Bronchial smooth muscle cell (primary cell): ENCODE measurements around the gene MYO1C. TPM values are rescaled to one million over a fixed set of nuclear protein-coding genes. Genes with fewer than 3 reads are reported as not detected.

Source experiments
- total RNA-seq: library from RNA; depleted of rRNA; stranded (reverse); fragments of >200 nt; gene quantifications from 2 replicates; pipeline ENCODE4 v1.2.1, GENCODE V29; 2014

Gene MYO1C, protein sequence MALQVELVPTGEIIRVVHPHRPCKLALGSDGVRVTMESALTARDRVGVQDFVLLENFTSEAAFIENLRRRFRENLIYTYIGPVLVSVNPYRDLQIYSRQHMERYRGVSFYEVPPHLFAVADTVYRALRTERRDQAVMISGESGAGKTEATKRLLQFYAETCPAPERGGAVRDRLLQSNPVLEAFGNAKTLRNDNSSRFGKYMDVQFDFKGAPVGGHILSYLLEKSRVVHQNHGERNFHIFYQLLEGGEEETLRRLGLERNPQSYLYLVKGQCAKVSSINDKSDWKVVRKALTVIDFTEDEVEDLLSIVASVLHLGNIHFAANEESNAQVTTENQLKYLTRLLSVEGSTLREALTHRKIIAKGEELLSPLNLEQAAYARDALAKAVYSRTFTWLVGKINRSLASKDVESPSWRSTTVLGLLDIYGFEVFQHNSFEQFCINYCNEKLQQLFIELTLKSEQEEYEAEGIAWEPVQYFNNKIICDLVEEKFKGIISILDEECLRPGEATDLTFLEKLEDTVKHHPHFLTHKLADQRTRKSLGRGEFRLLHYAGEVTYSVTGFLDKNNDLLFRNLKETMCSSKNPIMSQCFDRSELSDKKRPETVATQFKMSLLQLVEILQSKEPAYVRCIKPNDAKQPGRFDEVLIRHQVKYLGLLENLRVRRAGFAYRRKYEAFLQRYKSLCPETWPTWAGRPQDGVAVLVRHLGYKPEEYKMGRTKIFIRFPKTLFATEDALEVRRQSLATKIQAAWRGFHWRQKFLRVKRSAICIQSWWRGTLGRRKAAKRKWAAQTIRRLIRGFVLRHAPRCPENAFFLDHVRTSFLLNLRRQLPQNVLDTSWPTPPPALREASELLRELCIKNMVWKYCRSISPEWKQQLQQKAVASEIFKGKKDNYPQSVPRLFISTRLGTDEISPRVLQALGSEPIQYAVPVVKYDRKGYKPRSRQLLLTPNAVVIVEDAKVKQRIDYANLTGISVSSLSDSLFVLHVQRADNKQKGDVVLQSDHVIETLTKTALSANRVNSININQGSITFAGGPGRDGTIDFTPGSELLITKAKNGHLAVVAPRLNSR
- total RNA-seq: 115 and 135 TPM in 2 replicates

DNA sequence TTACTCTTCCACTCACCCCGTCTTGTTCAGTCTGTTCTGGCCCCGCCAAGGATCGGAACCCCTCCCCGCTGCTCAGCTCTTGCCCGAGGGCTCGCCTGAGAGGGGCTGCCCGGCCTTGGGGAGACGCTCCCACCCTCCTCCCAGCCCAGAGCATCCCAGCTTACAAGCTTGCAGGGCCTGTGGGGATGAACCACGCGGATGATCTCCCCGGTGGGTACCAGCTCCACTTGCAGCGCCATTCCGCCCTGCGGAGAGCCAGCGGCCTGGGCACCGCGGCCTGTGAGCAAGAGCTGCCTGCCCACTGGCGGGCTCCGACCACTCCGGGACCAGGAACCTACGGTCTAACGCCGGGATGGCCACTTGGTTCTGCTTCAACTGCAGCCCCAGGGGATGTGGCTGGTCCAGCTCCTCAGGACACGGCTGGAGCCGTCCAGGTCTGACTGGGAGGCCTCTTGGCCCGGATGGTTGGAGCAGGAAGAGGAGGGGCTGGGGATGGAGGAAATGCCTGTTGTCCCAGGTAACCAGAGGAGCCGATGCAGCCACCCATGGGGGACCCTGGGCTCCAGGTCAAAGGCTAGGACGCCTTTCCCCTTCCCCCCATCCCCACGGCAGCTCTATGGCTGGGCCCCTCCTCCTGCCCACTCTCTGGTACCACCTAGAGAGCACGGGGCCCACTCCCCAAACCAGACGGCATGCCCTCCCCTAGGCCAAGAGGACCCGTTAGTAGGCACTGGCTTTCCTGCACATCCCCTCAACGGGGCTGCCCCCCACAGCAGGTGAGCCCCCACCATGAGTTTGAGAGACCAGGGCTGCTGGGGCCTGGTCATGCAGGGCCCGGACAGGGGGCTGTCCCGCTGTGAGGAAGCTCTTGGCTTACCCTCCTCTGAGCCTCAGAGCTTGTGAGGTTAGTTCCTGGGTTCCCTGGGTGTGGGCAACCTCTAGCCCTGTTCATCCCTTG, at the start of gene MYO1C:
TSS of gene MYO1C (minus strand) at position 438 of the 958 bp plus-strand sequence. CDS start at position 239, 199 bp downstream.

GRCh38 chr17:1516388-1517161, 24.1 kb upstream of the MYO1C start, which contains the start of gene INPP5K:
Gene INPP5K, minus strand, starts transcription at chr17:1516612. Its CDS starts 113 bp downstream, at chr17:1516499.

DNA sequence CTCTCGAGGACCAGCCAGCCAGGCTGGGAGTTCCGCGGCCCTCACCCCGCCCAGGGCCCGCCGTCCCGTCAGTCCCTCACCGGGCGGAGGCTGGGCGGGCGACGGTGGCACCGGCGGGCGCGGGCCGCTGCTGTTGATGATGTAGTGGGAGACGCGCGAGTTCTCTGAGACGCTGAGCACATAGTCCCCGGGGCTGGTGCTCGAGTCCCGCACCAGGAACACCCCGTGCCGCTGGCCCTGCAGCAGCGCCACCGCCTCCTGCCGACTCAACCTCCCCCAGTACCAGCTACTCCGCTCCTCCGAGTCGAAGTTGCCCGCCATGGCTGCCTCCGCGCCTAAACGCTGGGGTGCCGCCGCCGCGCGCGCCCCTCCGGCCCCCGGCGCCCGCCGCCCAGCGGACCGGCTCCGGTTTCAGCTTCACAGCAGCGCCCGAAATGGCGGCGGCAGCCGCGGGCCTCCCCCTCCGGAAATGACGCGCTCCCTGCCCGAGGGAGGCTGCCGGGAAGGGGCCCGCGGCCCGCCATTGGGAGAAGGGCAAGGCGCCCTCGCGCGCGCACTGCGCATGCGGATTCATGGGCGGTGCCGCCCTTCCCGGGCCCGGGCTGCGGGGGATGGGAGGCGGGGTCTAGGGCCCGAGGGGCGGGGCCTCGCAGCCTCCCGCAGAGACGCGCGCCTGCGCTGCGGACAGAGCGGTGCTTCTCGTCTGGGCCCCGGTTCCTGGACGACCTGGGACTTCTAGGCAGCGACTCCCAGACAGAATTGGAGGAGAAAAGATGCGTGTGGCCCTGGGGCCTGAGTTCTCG, 36.5 kb downstream of the MYO1C start, which contains the start of gene CRK:
TSS of gene CRK (minus strand) at position 436 of the 803 bp plus-strand sequence. CDS start at position 321, 115 bp downstream.

Other genes starting within 250 kb of the MYO1C start
- gene BHLHA9, start 222.2 kb downstream of the MYO1C start, total RNA-seq: not detected in 2 replicates
- gene TRARG1, start 213.0 kb downstream of the MYO1C start, total RNA-seq: not detected in 2 replicates
- gene YWHAE, start 92.5 kb downstream of the MYO1C start, total RNA-seq: 323 and 358 TPM in 2 replicates
- gene CRK, start 36.5 kb downstream of the MYO1C start, total RNA-seq: 88.4 and 90.8 TPM in 2 replicates
- gene INPP5K, start 23.9 kb upstream of the MYO1C start, total RNA-seq: 23.8 and 27.7 TPM in 2 replicates
- gene PITPNA, start 70.1 kb upstream of the MYO1C start, total RNA-seq: 8.7 and 15.0 TPM in 2 replicates
- gene SLC43A2, start 136.1 kb upstream of the MYO1C start, total RNA-seq: 6.1 and 7.0 TPM in 2 replicates
- gene SCARF1, start 153.0 kb upstream of the MYO1C start, total RNA-seq: 0.86 and 1.3 TPM in 2 replicates
- 11.3 and 16.9 TPM in 2 replicates for gene RILP, start 157.2 kb upstream of the MYO1C start, total RNA-seq
- 82.7 and 88.9 TPM in 2 replicates for gene PRPF8, start 192.2 kb upstream of the MYO1C start, total RNA-seq
- gene TLCD2, start 217.7 kb upstream of the MYO1C start, total RNA-seq: 5.2 and 8.7 TPM in 2 replicates
- 27.6 and 34.3 TPM in 2 replicates for gene WDR81, start 232.0 kb upstream of the MYO1C start, total RNA-seq